Chondrocyte (in vitro differentiated cells): ENCODE measurements around the gene MRPS15. TPM values are rescaled to one million over a fixed set of nuclear protein-coding genes. Genes with fewer than 3 reads are reported as not detected.

Source experiments
- DNase-seq: peaks from one replicate; pipeline ENCODE4 v3.0.0; 2021; ENCODE audit warnings: mixed read lengths, low spot score
- H3K27ac Mint-ChIP-seq: one replicate; pipeline ENCODE4 v1.8.0; 2021; ENCODE audit warnings: mild to moderate bottlenecking, moderate library complexity, mixed read lengths; ENCODE audit not compliant: unreplicated experiment
- H3K27me3 Mint-ChIP-seq: 2 replicates; pipeline ENCODE4 v1.8.0; 2021; ENCODE audit warnings: low read depth, mixed read lengths
- H3K36me3 Mint-ChIP-seq: 2 replicates; pipeline ENCODE4 v1.8.0; 2021; ENCODE audit warnings: low read depth, mixed read lengths
- H3K4me1 Mint-ChIP-seq: 2 replicates; pipeline ENCODE4 v1.8.0; 2021; ENCODE audit warnings: low read depth, mild to moderate bottlenecking, mixed read lengths
- H3K4me3 Mint-ChIP-seq: one replicate; pipeline ENCODE4 v1.8.0; 2021; ENCODE audit warnings: mild to moderate bottlenecking, moderate library complexity, mixed read lengths; ENCODE audit not compliant: unreplicated experiment
- H3K9me3 Mint-ChIP-seq: 2 replicates; pipeline ENCODE4 v1.8.0; 2021; ENCODE audit warnings: low read depth, mixed read lengths
- total RNA-seq: library from RNA; stranded (reverse); gene quantifications from 3 replicates; pipeline ENCODE4 v1.2.1, GENCODE V29; 2021
- TF ChIP-seq, protein P1 (sequence below): fragments of 200-600 bp; sonication (generic); IDR thresholded peaks from 2 replicates; pipeline ENCODE4 v1.5.0; 2021; ENCODE audit warnings: antibody characterized with exemption, mild to moderate bottlenecking, moderate library complexity

Gene MRPS15
- total RNA-seq, 1 donor from 2014 or later: 51.3 TPM

DNA sequence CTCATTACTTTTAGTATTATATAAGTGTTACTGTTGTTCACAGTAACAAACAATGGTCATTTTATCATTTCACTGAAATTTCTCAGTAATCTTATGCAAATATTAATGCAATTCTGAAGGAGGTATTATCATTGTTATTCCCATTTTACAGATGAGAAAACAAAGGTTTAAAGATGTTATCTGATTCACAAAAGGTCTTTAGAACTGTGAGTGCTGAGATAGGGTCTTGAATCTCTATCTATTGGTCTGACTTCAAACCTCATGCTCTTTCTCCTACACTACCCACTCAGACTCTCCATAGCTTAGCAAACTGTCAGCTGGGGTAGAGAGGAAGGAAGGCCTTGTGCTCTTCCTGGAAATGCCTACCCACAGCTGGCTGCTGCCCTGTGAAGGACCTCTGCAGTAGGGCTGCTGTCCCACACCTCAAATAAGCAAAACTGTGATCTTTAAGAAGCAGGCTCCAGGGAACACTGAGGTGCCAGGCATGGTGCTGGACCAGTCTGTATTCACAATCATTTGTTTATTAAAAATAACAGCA is 7.7 kb downstream of the MRPS15 start:
- no peak overlapping the region for H3K4me3 Mint-ChIP-seq
- TF ChIP-seq, protein P1, sequence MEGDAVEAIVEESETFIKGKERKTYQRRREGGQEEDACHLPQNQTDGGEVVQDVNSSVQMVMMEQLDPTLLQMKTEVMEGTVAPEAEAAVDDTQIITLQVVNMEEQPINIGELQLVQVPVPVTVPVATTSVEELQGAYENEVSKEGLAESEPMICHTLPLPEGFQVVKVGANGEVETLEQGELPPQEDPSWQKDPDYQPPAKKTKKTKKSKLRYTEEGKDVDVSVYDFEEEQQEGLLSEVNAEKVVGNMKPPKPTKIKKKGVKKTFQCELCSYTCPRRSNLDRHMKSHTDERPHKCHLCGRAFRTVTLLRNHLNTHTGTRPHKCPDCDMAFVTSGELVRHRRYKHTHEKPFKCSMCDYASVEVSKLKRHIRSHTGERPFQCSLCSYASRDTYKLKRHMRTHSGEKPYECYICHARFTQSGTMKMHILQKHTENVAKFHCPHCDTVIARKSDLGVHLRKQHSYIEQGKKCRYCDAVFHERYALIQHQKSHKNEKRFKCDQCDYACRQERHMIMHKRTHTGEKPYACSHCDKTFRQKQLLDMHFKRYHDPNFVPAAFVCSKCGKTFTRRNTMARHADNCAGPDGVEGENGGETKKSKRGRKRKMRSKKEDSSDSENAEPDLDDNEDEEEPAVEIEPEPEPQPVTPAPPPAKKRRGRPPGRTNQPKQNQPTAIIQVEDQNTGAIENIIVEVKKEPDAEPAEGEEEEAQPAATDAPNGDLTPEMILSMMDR: no peak
- peaks cover 2% of the 10 kb centered on the region for H3K4me1 Mint-ChIP-seq
- DNase-seq: no peak
- no peak overlapping the region for H3K27ac Mint-ChIP-seq
- peaks cover 24% of the 10 kb centered on the region for H3K36me3 Mint-ChIP-seq
- no peaks in the 10 kb centered on the region for H3K9me3 Mint-ChIP-seq
- no peaks in the 10 kb centered on the region for H3K27me3 Mint-ChIP-seq

- no peak for DNase-seq
- peaks cover 9% of the 10 kb centered on the region for H3K4me1 Mint-ChIP-seq
- H3K36me3 Mint-ChIP-seq: peaks cover 21% of the 10 kb centered on the region
- no peak overlapping the region for H3K4me3 Mint-ChIP-seq
- TF ChIP-seq, protein P1: no peak
- no peaks in the 10 kb centered on the region for H3K27me3 Mint-ChIP-seq
- H3K9me3 Mint-ChIP-seq: no peaks in the 10 kb centered on the region
- H3K27ac Mint-ChIP-seq: no peak overlapping the region
Measured at GRCh38 chr1:36455386-36455785, 8.8 kb downstream of the MRPS15 start.

GRCh38 chr1:36453600-36454388 is 10.4 kb downstream of the MRPS15 start:
- DNase-seq: no peak
- TF ChIP-seq, protein P1: no peak
- Mint-ChIP-seq H3K36me3 (peaks cover 19% of the 10 kb centered on the region), H3K4me1 (peaks cover 20% of the 10 kb centered on the region), H3K27me3 (no peaks in the 10 kb centered on the region), H3K4me3 (no peak overlapping the region), H3K27ac (no peak overlapping the region), H3K9me3 (no peaks in the 10 kb centered on the region)

DNA sequence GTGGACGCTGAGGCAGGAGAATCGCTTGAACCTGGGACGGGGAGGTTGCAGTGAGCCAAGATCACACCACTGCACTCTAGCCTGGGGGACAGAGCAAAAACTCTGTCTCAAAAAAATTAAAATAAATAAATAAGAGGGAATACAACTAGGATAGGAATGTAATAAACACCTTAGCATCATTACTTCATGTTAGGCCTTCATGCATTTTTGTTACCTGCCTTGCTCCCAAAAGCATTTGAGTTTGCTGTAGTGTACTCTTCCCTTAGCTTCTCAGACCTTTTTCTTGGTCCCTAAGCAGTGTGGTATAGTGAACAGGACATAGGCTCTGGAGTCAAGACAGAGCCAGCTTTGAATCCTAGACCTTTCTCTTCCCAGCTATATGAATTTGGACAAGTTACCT is 11.1 kb downstream of the MRPS15 start:
- peaks cover 25% of the 10 kb centered on the region for H3K4me1 Mint-ChIP-seq
- H3K4me3 Mint-ChIP-seq: no peak overlapping the region
- no peaks in the 10 kb centered on the region for H3K27me3 Mint-ChIP-seq
- peaks cover 16% of the 10 kb centered on the region for H3K36me3 Mint-ChIP-seq
- no peak overlapping the region for H3K27ac Mint-ChIP-seq
- no peaks in the 10 kb centered on the region for H3K9me3 Mint-ChIP-seq
- TF ChIP-seq, protein P1: no peak
- DNase-seq: no peak

DNA sequence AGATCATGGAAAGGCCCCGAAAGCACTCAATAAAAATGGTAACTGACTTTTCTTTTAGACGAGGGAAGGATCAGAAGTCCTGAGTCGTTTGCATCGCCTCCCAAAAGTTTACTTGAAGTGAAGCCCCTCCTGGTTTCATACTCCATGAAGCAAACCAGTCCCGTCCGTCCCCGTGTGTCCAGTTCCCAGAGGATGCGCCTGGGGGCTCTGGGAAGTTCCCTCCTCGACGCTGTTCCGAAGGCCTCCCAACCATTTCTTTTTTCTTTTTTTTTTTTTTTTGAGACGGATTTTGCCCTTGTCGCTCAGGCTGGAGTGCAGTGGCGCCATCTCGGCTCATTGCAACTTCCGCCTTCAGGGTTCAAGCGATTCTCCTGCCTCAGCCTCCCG is 13.3 kb downstream of the MRPS15 start:
- H3K27ac Mint-ChIP-seq: peak overlapping the region; percentile 95

More for the DNA sequence above, 13.3 kb downstream of the MRPS15 start:
- Mint-ChIP-seq H3K4me1 (peaks cover 25% of the 10 kb centered on the region), H3K9me3 (no peaks in the 10 kb centered on the region), H3K4me3 (peak overlapping the region; percentile 87), H3K36me3 (peaks cover 9% of the 10 kb centered on the region), H3K27me3 (no peaks in the 10 kb centered on the region)
- DNase-seq: no peak
- TF ChIP-seq, protein P1: no peak
